Measurements from ENCODE around the gene G3BP1. TPM values are rescaled to one million over a fixed set of nuclear protein-coding genes. Genes with fewer than 3 reads are reported as not detected.

The G3BP1 gene
- total RNA-seq, 1 experiment from 2014 or later, result 290 TPM

GRCh38 chr5:151820271-151820670 lies 48.5 kb downstream of the G3BP1 start:
- TF ChIP-seq TCF7L2 (IDR thresholded peaks at IDR 0.05; ENCODE audit: low read depth, low read length), result no peak
- TF ChIP-seq, protein P1, sequence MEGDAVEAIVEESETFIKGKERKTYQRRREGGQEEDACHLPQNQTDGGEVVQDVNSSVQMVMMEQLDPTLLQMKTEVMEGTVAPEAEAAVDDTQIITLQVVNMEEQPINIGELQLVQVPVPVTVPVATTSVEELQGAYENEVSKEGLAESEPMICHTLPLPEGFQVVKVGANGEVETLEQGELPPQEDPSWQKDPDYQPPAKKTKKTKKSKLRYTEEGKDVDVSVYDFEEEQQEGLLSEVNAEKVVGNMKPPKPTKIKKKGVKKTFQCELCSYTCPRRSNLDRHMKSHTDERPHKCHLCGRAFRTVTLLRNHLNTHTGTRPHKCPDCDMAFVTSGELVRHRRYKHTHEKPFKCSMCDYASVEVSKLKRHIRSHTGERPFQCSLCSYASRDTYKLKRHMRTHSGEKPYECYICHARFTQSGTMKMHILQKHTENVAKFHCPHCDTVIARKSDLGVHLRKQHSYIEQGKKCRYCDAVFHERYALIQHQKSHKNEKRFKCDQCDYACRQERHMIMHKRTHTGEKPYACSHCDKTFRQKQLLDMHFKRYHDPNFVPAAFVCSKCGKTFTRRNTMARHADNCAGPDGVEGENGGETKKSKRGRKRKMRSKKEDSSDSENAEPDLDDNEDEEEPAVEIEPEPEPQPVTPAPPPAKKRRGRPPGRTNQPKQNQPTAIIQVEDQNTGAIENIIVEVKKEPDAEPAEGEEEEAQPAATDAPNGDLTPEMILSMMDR (IDR thresholded peaks at IDR 0.05), result no peak
- no peak for TF ChIP-seq SIN3A (IDR thresholded peaks at IDR 0.05; ENCODE audit: borderline replicate concordance, insufficient read depth, low read depth, low read length)
- no peak for TF ChIP-seq POLR2AphosphoS5 (IDR thresholded peaks at IDR 0.05; ENCODE audit: low read depth, low read length)
- TF ChIP-seq, protein P2, sequence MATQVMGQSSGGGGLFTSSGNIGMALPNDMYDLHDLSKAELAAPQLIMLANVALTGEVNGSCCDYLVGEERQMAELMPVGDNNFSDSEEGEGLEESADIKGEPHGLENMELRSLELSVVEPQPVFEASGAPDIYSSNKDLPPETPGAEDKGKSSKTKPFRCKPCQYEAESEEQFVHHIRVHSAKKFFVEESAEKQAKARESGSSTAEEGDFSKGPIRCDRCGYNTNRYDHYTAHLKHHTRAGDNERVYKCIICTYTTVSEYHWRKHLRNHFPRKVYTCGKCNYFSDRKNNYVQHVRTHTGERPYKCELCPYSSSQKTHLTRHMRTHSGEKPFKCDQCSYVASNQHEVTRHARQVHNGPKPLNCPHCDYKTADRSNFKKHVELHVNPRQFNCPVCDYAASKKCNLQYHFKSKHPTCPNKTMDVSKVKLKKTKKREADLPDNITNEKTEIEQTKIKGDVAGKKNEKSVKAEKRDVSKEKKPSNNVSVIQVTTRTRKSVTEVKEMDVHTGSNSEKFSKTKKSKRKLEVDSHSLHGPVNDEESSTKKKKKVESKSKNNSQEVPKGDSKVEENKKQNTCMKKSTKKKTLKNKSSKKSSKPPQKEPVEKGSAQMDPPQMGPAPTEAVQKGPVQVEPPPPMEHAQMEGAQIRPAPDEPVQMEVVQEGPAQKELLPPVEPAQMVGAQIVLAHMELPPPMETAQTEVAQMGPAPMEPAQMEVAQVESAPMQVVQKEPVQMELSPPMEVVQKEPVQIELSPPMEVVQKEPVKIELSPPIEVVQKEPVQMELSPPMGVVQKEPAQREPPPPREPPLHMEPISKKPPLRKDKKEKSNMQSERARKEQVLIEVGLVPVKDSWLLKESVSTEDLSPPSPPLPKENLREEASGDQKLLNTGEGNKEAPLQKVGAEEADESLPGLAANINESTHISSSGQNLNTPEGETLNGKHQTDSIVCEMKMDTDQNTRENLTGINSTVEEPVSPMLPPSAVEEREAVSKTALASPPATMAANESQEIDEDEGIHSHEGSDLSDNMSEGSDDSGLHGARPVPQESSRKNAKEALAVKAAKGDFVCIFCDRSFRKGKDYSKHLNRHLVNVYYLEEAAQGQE (IDR thresholded peaks at IDR 0.05; ENCODE audit: insufficient read depth in 1 of 2, low read depth in 2 of 2, low read length in 1 of 2), result no peak
- Histone ChIP-seq H3K9me3 (ENCODE audit: control insufficient read depth, insufficient read depth, low read depth, low read length) (no peaks in the 10 kb centered on the region), H3K4me3 (ENCODE audit: low read depth in 2 of 2, low read length in 2 of 2) (no peak overlapping the region), H3K27ac (ENCODE audit: low read length) (no peak overlapping the region), H3K27me3 (ENCODE audit: control insufficient read depth, insufficient read depth, low read length) (no peaks in the 10 kb centered on the region), H3K36me3 (ENCODE audit: control insufficient read depth, insufficient read depth, low read length) (peaks cover 22% of the 10 kb centered on the region), H3K4me1 (ENCODE audit: control insufficient read depth, insufficient read depth, low read length) (no peaks in the 10 kb centered on the region)
- CTCF ChIA-PET, result interaction anchor here (0.6 kb wide), 1 partner anchor 61 kb away, joined by 6 read pairs; no protein-coding TSS in a partner anchor
- POLR2A ChIA-PET, result no interaction called here
- ATAC-seq, result no peak
- intact Hi-C loops (cut with micrococcal nuclease; ENCODE audit: unreplicated experiment), result loop anchor here (10.0 kb wide), 1 partner anchor 685 kb away; no protein-coding TSS in a partner anchor
- in situ Hi-C loops (cut with HindIII; ENCODE audit: low pct_unique_long_range_greater_than_20kb, low sequenced_read_pairs), result no loop called here
- no TSS peak for BruUV-seq (replicated peaks)
- no peak for DNase-seq (ENCODE audit: low read depth, low spot score)

GRCh38 chr5:151820903-151821302 lies 49.1 kb downstream of the G3BP1 start:
- DNase-seq (ENCODE audit: low read depth, low spot score) (no peak), ATAC-seq (no peak)
- Histone ChIP-seq H3K27ac (ENCODE audit: low read length) (no peak overlapping the region), H3K4me1 (ENCODE audit: control insufficient read depth, insufficient read depth, low read length) (no peaks in the 10 kb centered on the region), H3K9me3 (ENCODE audit: control insufficient read depth, insufficient read depth, low read depth, low read length) (no peaks in the 10 kb centered on the region), H3K36me3 (ENCODE audit: control insufficient read depth, insufficient read depth, low read length) (peaks cover 18% of the 10 kb centered on the region), H3K4me3 (ENCODE audit: low read depth in 2 of 2, low read length in 2 of 2) (no peak overlapping the region), H3K27me3 (ENCODE audit: control insufficient read depth, insufficient read depth, low read length) (no peaks in the 10 kb centered on the region)
- ChIA-PET POLR2A (no interaction called here), CTCF (no interaction called here)
- intact Hi-C loops (cut with micrococcal nuclease; ENCODE audit: unreplicated experiment) (loop anchor here (10.0 kb wide), 1 partner anchor 684 kb away; no protein-coding TSS in a partner anchor), in situ Hi-C loops (cut with HindIII; ENCODE audit: low pct_unique_long_range_greater_than_20kb, low sequenced_read_pairs) (no loop called here)
- BruUV-seq (replicated peaks), result no TSS peak
- TF ChIP-seq, protein P2 (IDR thresholded peaks at IDR 0.05; ENCODE audit: insufficient read depth in 1 of 2, low read depth in 2 of 2, low read length in 1 of 2), result no peak
- TF ChIP-seq POLR2AphosphoS5 (IDR thresholded peaks at IDR 0.05; ENCODE audit: low read depth, low read length) (no peak), TCF7L2 (IDR thresholded peaks at IDR 0.05; ENCODE audit: low read depth, low read length) (no peak), SIN3A (IDR thresholded peaks at IDR 0.05; ENCODE audit: borderline replicate concordance, insufficient read depth, low read depth, low read length) (no peak)
- TF ChIP-seq, protein P1 (IDR thresholded peaks at IDR 0.05), result no peak

Measured in Panc1 (cell line).